Effector CD4-positive, alpha-beta T cell (primary cell): ENCODE measurements around the gene CYTH4.

ENCODE experiments used
- DNase-seq: peaks from one replicate; pipeline ENCODE4 v3.0.0-alpha.2; 2020

CYTH4 gene

GRCh38 chr22:37292641-37293040 lies 10.3 kb downstream of the CYTH4 start:
- no peak for DNase-seq

- DNase-seq, result no peak
These were observed 10.9 kb downstream of the CYTH4 start for GRCh38 chr22:37293172-37293571.

- no peak for DNase-seq
These were observed 12.4 kb downstream of the CYTH4 start for GRCh38 chr22:37294747-37295146.

- DNase-seq, result no peak
These were observed 13.0 kb downstream of the CYTH4 start for GRCh38 chr22:37295213-37295886.

- DNase-seq, result no peak
These were observed 13.6 kb downstream of the CYTH4 start for GRCh38 chr22:37295946-37296345.

- no peak for DNase-seq
These were observed 16.6 kb downstream of the CYTH4 start for GRCh38 chr22:37298748-37299495.

GRCh38 chr22:37299969-37300509 lies 17.7 kb downstream of the CYTH4 start:
- no peak for DNase-seq

- DNase-seq, result peak; percentile 40
These were observed 18.3 kb downstream of the CYTH4 start for GRCh38 chr22:37300551-37301017.

GRCh38 chr22:37301144-37301830 lies 19.0 kb downstream of the CYTH4 start:
- no peak for DNase-seq

- no peak for DNase-seq
These were observed 20.6 kb downstream of the CYTH4 start for GRCh38 chr22:37302674-37303555.

GRCh38 chr22:37303821-37304274 lies 21.5 kb downstream of the CYTH4 start:
- DNase-seq, result no peak

- DNase-seq, result no peak
These were observed 22.5 kb downstream of the CYTH4 start for GRCh38 chr22:37304595-37305343.

GRCh38 chr22:37305887-37306286 lies 23.6 kb downstream of the CYTH4 start:
- no peak for DNase-seq

GRCh38 chr22:37306494-37306829 lies 24.2 kb downstream of the CYTH4 start:
- DNase-seq, result no peak

- no peak for DNase-seq
These were observed 26.3 kb downstream of the CYTH4 start for GRCh38 chr22:37308385-37309200.

- DNase-seq, result peak; percentile 30
These were observed 27.1 kb downstream of the CYTH4 start for GRCh38 chr22:37309211-37310074.

GRCh38 chr22:37310075-37310606 lies 27.8 kb downstream of the CYTH4 start:
- no peak for DNase-seq

- DNase-seq, result no peak
These were observed 28.7 kb downstream of the CYTH4 start for GRCh38 chr22:37310815-37311595.
